DMS153 (cell line): ENCODE results near the gene TACR3.
"Not testable (repeated sequence)": the region's sequence is repeated elsewhere in the genome, so short reads cannot be mapped to it uniquely, and the experiment has no call there.

Experiments
- DNase-seq: peaks from one replicate; lab custom pipeline; 2025; lab: John Stamatoyannopoulos, UW

The TACR3 gene

GRCh38 chr4:103719830-103720207 lies at the start of gene TACR3:
TACR3 (minus strand) TSS chr4:103719985; CDS start chr4:103719675, 310 bp downstream.
- DNase-seq = no peak

GRCh38 chr4:103757631-103758030 lies 37.8 kb upstream of the TACR3 start:
- DNase-seq = no peak

- DNase-seq = no peak
Measured at GRCh38 chr4:103756741-103757140, 37.0 kb upstream of the TACR3 start.

GRCh38 chr4:103754844-103755243 lies 35.1 kb upstream of the TACR3 start:
- DNase-seq = peak; percentile 35

- no peak for DNase-seq
Measured at GRCh38 chr4:103753868-103754653, 34.3 kb upstream of the TACR3 start.

- DNase-seq = not testable (repeated sequence)
Measured at GRCh38 chr4:103723150-103723549, 3.4 kb upstream of the TACR3 start.

- DNase-seq = no peak
Measured at GRCh38 chr4:103721251-103721650, 1.5 kb upstream of the TACR3 start.

GRCh38 chr4:103720661-103721060 lies 876 bp upstream of the TACR3 start:
- DNase-seq = no peak

GRCh38 chr4:103719105-103719829 lies 518 bp downstream of the TACR3 start:
- DNase-seq = no peak

GRCh38 chr4:103692615-103693014 lies 27.2 kb downstream of the TACR3 start:
- no peak for DNase-seq

GRCh38 chr4:103673983-103674382 lies 45.8 kb downstream of the TACR3 start:
- DNase-seq = no peak

GRCh38 chr4:103666764-103667163 lies 53.0 kb downstream of the TACR3 start:
- not testable (repeated sequence) for DNase-seq

GRCh38 chr4:103664436-103665075 lies 55.2 kb downstream of the TACR3 start:
- no peak for DNase-seq

GRCh38 chr4:103648541-103648940 lies 71.2 kb downstream of the TACR3 start:
- DNase-seq = no peak

- no peak for DNase-seq
Measured at GRCh38 chr4:103645991-103646390, 73.8 kb downstream of the TACR3 start.

- DNase-seq = no peak
Measured at GRCh38 chr4:103634236-103634635, 85.5 kb downstream of the TACR3 start.

- no peak for DNase-seq
Measured at GRCh38 chr4:103626296-103626695, 93.5 kb downstream of the TACR3 start.

- no peak for DNase-seq
Measured at GRCh38 chr4:103591841-103592240, 127.9 kb downstream of the TACR3 start.

GRCh38 chr4:103567591-103567990 lies 152.2 kb downstream of the TACR3 start:
- no peak for DNase-seq

GRCh38 chr4:103559178-103559577 lies 160.6 kb downstream of the TACR3 start:
- DNase-seq = not testable (repeated sequence)
